DOHH2 (cell line): ENCODE measurements around the gene OLFM3.

Source experiments
- H3F3A ChIP-seq: fragments of 200-600 bp; sonication (generic), shearing (Covaris generic); 2 replicates; pipeline ENCODE4 v1.6.0; 2016; ENCODE audit warnings: antibody characterized with exemption, mild to moderate bottlenecking; ENCODE audit not compliant: control insufficient read depth, insufficient read depth
- H3K27ac ChIP-seq: fragments of 200-600 bp; sonication (generic); 2 replicates; pipeline ENCODE4 v1.5.1; 2014; ENCODE audit warnings: low read depth, mild to moderate bottlenecking, low read length, moderate library complexity
- H3K27me3 ChIP-seq: fragments of 200-600 bp; sonication (generic); 2 replicates; pipeline ENCODE4 v1.6.1; 2014; ENCODE audit warnings: mild to moderate bottlenecking, low read length, mixed read lengths; ENCODE audit not compliant: control insufficient read depth
- H3K36me3 ChIP-seq: fragments of 200-600 bp; sonication (generic); 2 replicates; pipeline ENCODE4 v1.6.1; 2014; ENCODE audit warnings: mild to moderate bottlenecking, low read length, moderate library complexity, mixed read lengths; ENCODE audit not compliant: control insufficient read depth
- H3K4me1 ChIP-seq: fragments of 200-600 bp; sonication (generic); 2 replicates; pipeline ENCODE4 v1.6.1; 2014; ENCODE audit warnings: mild to moderate bottlenecking, low read length, mixed read lengths; ENCODE audit not compliant: control insufficient read depth
- H3K4me2 ChIP-seq: fragments of 200-600 bp; sonication (generic); 2 replicates; pipeline ENCODE4 v1.6.0; 2014; ENCODE audit warnings: mild to moderate bottlenecking, low read length, moderate library complexity
- H3K4me3 ChIP-seq: fragments of 200-600 bp; sonication (generic); 2 replicates; pipeline ENCODE4 v1.5.1; 2014; ENCODE audit warnings: mild to moderate bottlenecking, low read length, mixed read lengths
- H3K79me2 ChIP-seq: fragments of 200-600 bp; sonication (generic); 2 replicates; pipeline ENCODE4 v1.6.1; 2014; ENCODE audit warnings: mild to moderate bottlenecking, low read length, mixed read lengths; ENCODE audit not compliant: control insufficient read depth
- H3K9me2 ChIP-seq: fragments of 200-600 bp; sonication (generic); replicated peaks from 2 replicates; pipeline ENCODE4 v1.6.1; 2014; ENCODE audit warnings: mild to moderate bottlenecking, low read length, mixed read lengths; ENCODE audit not compliant: control insufficient read depth
- H3K9me3 ChIP-seq: fragments of 200-600 bp; sonication (generic); 2 replicates; pipeline ENCODE4 v1.6.1; 2014; ENCODE audit warnings: antibody characterized with exemption, low read length, mixed read lengths; ENCODE audit not compliant: control insufficient read depth, insufficient read depth
- H4K20me1 ChIP-seq: fragments of 200-600 bp; sonication (generic); 2 replicates; pipeline ENCODE4 v1.6.0; 2014; ENCODE audit warnings: low read depth, mild to moderate bottlenecking, antibody characterized with exemption, low read length, moderate library complexity; ENCODE audit not compliant: control insufficient read depth, insufficient read depth
- CTCF ChIP-seq: fragments of 200-600 bp; sonication (generic); IDR thresholded peaks from one replicate; pipeline ENCODE4 v1.5.1; 2014; ENCODE audit warnings: antibody characterized with exemption, mild to moderate bottlenecking, low read depth, low read length; ENCODE audit not compliant: poor library complexity, severe bottlenecking
- EZH2phosphoT487 ChIP-seq: fragments of 200-600 bp; sonication (generic); IDR thresholded peaks from 2 replicates; pipeline ENCODE4 v1.6.1; 2017; ENCODE audit warnings: borderline replicate concordance, mild to moderate bottlenecking, antibody characterized with exemption, low read length, moderate library complexity, mixed read lengths

Gene OLFM3

GRCh38 chr1:101965341-101965740 lies 31.4 kb downstream of the OLFM3 start:
- Histone ChIP-seq H3K4me1 (no peaks in the 10 kb centered on the region), H3F3A (no peaks in the 10 kb centered on the region), H3K27ac (no peak overlapping the region), H3K79me2 (no peaks in the 10 kb centered on the region), H3K27me3 (no peaks in the 10 kb centered on the region), H4K20me1 (no peaks in the 10 kb centered on the region), H3K9me2 (no peaks in the 10 kb centered on the region), H3K4me3 (no peak overlapping the region), H3K9me3 (no peaks in the 10 kb centered on the region), H3K36me3 (no peaks in the 10 kb centered on the region), H3K4me2 (no peak overlapping the region)
- TF ChIP-seq CTCF: no peak
- no peak for TF ChIP-seq EZH2phosphoT487

- Histone ChIP-seq H3K9me3 (no peaks in the 10 kb centered on the region), H3K27ac (no peak overlapping the region), H3K4me1 (no peaks in the 10 kb centered on the region), H3K36me3 (no peaks in the 10 kb centered on the region), H3K79me2 (no peaks in the 10 kb centered on the region), H3F3A (no peaks in the 10 kb centered on the region), H3K9me2 (no peaks in the 10 kb centered on the region), H3K27me3 (no peaks in the 10 kb centered on the region), H3K4me2 (no peak overlapping the region), H3K4me3 (no peak overlapping the region), H4K20me1 (no peaks in the 10 kb centered on the region)
- TF ChIP-seq CTCF (no peak), EZH2phosphoT487 (no peak)
Measured at GRCh38 chr1:101964708-101965107, 32.0 kb downstream of the OLFM3 start.

- no peaks in the 10 kb centered on the region for H3K9me3 ChIP-seq
- H3K9me2 ChIP-seq: no peaks in the 10 kb centered on the region
- no peaks in the 10 kb centered on the region for H3K79me2 ChIP-seq
- no peak overlapping the region for H3K4me3 ChIP-seq
- no peaks in the 10 kb centered on the region for H3K27me3 ChIP-seq
- TF ChIP-seq CTCF: no peak
- no peak for TF ChIP-seq EZH2phosphoT487
- H3F3A ChIP-seq: no peaks in the 10 kb centered on the region
- H3K36me3 ChIP-seq: no peaks in the 10 kb centered on the region
- H3K4me1 ChIP-seq: no peaks in the 10 kb centered on the region
- no peak overlapping the region for H3K4me2 ChIP-seq
- no peaks in the 10 kb centered on the region for H4K20me1 ChIP-seq
- H3K27ac ChIP-seq: no peak overlapping the region
Measured at GRCh38 chr1:101960142-101960541, 36.6 kb downstream of the OLFM3 start.

GRCh38 chr1:101959456-101959855 lies 37.3 kb downstream of the OLFM3 start:
- Histone ChIP-seq H3K4me3 (no peak overlapping the region), H4K20me1 (no peaks in the 10 kb centered on the region), H3K4me1 (no peaks in the 10 kb centered on the region), H3K79me2 (no peaks in the 10 kb centered on the region), H3K27me3 (no peaks in the 10 kb centered on the region), H3K4me2 (no peak overlapping the region), H3K36me3 (no peaks in the 10 kb centered on the region), H3F3A (no peaks in the 10 kb centered on the region), H3K27ac (no peak overlapping the region), H3K9me2 (no peaks in the 10 kb centered on the region), H3K9me3 (no peaks in the 10 kb centered on the region)
- TF ChIP-seq EZH2phosphoT487 (no peak), CTCF (no peak)
